Measurements from ENCODE around the gene MPPE1. TPM values are rescaled to one million over a fixed set of nuclear protein-coding genes. Genes with fewer than 3 reads are reported as not detected.

The MPPE1 gene
- total and polyA plus RNA-seq, 9 of the 15 experiments (the other 6 are each of a cell fraction or from before 2014, with no cell fraction given): 10.7 to 19.5 (median 13.3) TPM

- TF ChIP-seq ZBTB11 (CRISPR knock-in tag; IDR thresholded peaks at IDR 0.05): no peak
- no peak for TF ChIP-seq ZNF655 (CRISPR knock-in tag; IDR thresholded peaks at IDR 0.05)
- no peak for TF ChIP-seq MCM7 (IDR thresholded peaks at IDR 0.05)
- TF ChIP-seq ZC3H8 (IDR thresholded peaks at IDR 0.05): no peak
- no peak for TF ChIP-seq ESRRA (IDR thresholded peaks at IDR 0.05; ENCODE audit: borderline replicate concordance, low read depth)
- TF ChIP-seq ZBTB5 (IDR thresholded peaks at IDR 0.05): no peak
- TF ChIP-seq SMARCA5 (IDR thresholded peaks at IDR 0.05): no peak
- no peak for TF ChIP-seq ZNF561 (CRISPR knock-in tag; conservative IDR thresholded peaks at IDR 0.05)
- TF ChIP-seq HEY1 (CRISPR knock-in tag; IDR thresholded peaks at IDR 0.05; ENCODE audit: borderline replicate concordance): no peak
- no peak for TF ChIP-seq THAP7 (CRISPR knock-in tag; IDR thresholded peaks at IDR 0.05)
Observed at GRCh38 chr18:11899063-11899462, 9.1 kb downstream of the MPPE1 start (continued).
